ENCODE results near the gene RIC3. TPM values are rescaled to one million over a fixed set of nuclear protein-coding genes. Genes with fewer than 3 reads are reported as not detected.
A peak's percentile ranks its signal among the peaks of the same experiment; 100 is the strongest.

Gene RIC3, protein sequence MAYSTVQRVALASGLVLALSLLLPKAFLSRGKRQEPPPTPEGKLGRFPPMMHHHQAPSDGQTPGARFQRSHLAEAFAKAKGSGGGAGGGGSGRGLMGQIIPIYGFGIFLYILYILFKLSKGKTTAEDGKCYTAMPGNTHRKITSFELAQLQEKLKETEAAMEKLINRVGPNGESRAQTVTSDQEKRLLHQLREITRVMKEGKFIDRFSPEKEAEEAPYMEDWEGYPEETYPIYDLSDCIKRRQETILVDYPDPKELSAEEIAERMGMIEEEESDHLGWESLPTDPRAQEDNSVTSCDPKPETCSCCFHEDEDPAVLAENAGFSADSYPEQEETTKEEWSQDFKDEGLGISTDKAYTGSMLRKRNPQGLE
- 1 to 10 TPM; 2.2 to 7.1 (median 4.1) TPM for total RNA-seq

DNA sequence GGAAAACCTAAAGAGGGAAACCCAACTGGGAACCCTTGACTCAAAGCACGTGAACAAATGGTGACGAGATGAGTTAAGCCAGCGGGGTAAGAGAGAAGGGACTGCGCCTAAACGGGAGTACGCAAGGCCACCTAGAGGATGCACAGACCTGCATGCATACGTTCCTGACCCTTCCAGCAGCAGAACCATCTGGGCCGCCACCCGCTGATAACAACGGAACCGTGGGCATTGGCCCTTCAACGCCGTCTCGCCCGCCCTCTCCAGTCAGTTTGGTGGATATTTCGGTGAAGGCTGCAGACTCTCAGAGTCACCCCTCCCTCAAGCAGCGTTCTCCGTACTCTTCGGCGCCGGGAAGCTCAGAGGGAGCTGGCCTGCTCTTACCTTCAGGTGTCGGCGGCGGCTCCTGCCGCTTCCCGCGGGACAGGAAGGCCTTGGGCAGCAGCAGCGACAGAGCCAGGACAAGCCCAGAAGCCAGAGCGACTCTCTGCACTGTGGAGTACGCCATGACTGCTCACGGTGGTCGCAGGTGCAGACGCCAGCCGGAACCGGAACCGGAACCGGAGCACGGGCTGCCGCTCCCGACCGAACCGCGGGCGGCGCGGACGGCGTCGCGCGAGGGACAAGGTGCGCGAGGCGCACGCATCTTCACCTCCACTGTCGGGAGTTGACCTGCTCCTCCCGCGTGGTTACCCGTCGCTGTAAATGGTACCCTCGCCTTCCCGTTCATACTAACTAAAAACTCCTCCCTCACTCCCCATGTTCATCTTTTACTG lies at the start of gene RIC3:
Gene RIC3, minus strand, starts transcription at position 541 of the 773 bp plus-strand sequence. Its CDS starts 36 bp downstream, at position 505.
- no peak for TF ChIP-seq POLR2A (IDR thresholded peaks at IDR 0.05)
- TF ChIP-seq, protein P1, sequence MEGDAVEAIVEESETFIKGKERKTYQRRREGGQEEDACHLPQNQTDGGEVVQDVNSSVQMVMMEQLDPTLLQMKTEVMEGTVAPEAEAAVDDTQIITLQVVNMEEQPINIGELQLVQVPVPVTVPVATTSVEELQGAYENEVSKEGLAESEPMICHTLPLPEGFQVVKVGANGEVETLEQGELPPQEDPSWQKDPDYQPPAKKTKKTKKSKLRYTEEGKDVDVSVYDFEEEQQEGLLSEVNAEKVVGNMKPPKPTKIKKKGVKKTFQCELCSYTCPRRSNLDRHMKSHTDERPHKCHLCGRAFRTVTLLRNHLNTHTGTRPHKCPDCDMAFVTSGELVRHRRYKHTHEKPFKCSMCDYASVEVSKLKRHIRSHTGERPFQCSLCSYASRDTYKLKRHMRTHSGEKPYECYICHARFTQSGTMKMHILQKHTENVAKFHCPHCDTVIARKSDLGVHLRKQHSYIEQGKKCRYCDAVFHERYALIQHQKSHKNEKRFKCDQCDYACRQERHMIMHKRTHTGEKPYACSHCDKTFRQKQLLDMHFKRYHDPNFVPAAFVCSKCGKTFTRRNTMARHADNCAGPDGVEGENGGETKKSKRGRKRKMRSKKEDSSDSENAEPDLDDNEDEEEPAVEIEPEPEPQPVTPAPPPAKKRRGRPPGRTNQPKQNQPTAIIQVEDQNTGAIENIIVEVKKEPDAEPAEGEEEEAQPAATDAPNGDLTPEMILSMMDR (IDR thresholded peaks at IDR 0.05 in 4 of 5, conservative IDR thresholded peaks at IDR 0.05 in 1 of 5), result no peak
- H3K27ac ChIP-seq, result peak within 1 kb of the TSS; percentile 9 to 64 (median 40)
- no peaks in the 10 kb centered on the region for H3K9me3 ChIP-seq
- ATAC-seq (peak; percentile 76 to 85), DNase-seq (peak in 1 of 2 donors; percentile 20)
- no peaks in the 10 kb centered on the region for H3K36me3 ChIP-seq
- intact Hi-C loops (cut with DNase I; ENCODE audit: low total_unique reads), result no loop called here
- H3K4me3 ChIP-seq, result peak within 1 kb of the TSS; percentile 62 to 79 (median 72)
- H3K4me1 ChIP-seq, result peaks cover 8 to 15% of the 10 kb centered on the region in 2 donors
- H3K27me3 ChIP-seq, result peaks cover 0 to 5% (median 5%) of the 10 kb centered on the region in 3 donors
- in situ Hi-C loops (cut with MboI; ENCODE audit: low sequenced_read_pairs in 4 of 4), result no loop called here

DNA sequence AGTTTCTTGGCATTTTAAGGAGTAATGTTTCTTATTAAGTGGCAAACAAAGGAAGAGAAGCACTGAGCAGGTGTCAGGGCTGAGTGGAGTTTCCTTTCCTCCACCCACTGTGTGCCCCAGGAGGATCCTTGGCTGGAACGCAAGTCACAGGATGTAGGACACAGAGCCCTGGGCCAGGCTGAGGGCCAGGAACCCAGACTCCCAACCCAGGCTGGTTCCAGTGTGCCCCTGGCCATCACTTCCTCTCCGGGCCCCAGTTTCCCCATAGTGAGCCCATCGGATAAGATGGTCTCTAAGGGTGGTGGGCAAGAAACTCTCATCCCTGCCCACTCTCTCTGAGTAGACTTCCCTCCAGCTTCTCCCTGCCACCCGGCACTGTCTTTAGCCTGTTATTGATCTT lies 49.6 kb upstream of the RIC3 start:
- Histone ChIP-seq H3K27me3 (no peaks in the 10 kb centered on the region), H3K27ac (no peak overlapping the region), H3K4me3 (no peak overlapping the region), H3K9me3 (no peaks in the 10 kb centered on the region), H3K36me3 (no peaks in the 10 kb centered on the region), H3K4me1 (no peaks in the 10 kb centered on the region)
- DNase-seq (no peak), ATAC-seq (no peak)
- in situ Hi-C loops (cut with MboI; ENCODE audit: low sequenced_read_pairs in 4 of 4) (no loop called here), intact Hi-C loops (cut with DNase I; ENCODE audit: low total_unique reads) (no loop called here)
- TF ChIP-seq, protein P1 (IDR thresholded peaks at IDR 0.05 in 4 of 5, conservative IDR thresholded peaks at IDR 0.05 in 1 of 5), result no peak
- TF ChIP-seq POLR2A (IDR thresholded peaks at IDR 0.05), result no peak

DNA sequence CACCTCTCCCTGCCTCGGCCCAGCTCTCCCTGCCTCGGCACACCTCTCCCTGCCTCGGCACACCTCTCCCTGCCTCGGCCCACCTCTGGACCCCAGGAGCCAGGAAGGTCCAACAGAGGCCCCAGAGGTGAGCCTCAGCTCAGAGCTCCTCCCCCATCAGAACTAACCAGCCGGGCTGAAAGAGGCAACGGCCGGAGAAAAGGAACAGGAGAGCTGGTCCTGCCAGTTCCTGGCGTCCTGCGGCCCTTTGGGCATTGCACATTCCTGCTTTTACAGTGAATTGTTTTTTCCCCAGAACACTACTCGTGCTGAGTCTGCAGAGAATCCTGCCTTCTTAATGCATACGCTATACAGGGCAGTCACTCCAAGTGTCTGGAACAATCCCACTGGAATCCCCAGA lies 49.1 kb upstream of the RIC3 start:
- no peak for TF ChIP-seq POLR2A (IDR thresholded peaks at IDR 0.05)
- TF ChIP-seq, protein P1 (IDR thresholded peaks at IDR 0.05 in 4 of 5, conservative IDR thresholded peaks at IDR 0.05 in 1 of 5), result no peak
- no peak for DNase-seq
- no peaks in the 10 kb centered on the region for H3K4me1 ChIP-seq
- H3K27me3 ChIP-seq, result no peaks in the 10 kb centered on the region
- ATAC-seq, result no peak
- no peaks in the 10 kb centered on the region for H3K36me3 ChIP-seq
- H3K27ac ChIP-seq, result no peak overlapping the region
- in situ Hi-C loops (cut with MboI; ENCODE audit: low sequenced_read_pairs in 4 of 4) (no loop called here), intact Hi-C loops (cut with DNase I; ENCODE audit: low total_unique reads) (no loop called here)
- H3K9me3 ChIP-seq, result no peaks in the 10 kb centered on the region
- H3K4me3 ChIP-seq, result no peak overlapping the region

DNA sequence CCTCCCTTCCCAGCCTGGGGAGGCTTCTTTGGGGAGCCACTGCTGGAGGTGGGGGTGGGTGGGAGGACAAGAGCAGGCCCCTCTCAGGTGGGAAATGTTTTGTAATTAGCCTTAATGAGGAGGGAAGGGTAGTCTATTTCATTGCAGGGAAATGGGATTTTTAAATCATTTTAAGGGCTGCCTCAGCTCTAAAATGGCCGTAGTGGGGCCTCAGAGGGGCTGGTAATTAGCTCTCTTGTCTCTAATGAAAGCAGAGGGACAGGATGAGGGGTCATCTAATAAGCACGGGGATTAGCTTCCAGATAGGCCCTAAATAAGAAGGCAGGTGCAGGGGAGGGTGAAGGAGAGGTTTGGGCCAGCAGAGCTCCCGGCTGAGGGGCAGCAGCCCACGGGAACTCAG lies 48.3 kb upstream of the RIC3 start:
- intact Hi-C loops (cut with DNase I; ENCODE audit: low total_unique reads), result no loop called here
- H3K27me3 ChIP-seq, result no peaks in the 10 kb centered on the region
- no peak for TF ChIP-seq POLR2A (IDR thresholded peaks at IDR 0.05)
- TF ChIP-seq, protein P1 (IDR thresholded peaks at IDR 0.05 in 4 of 5, conservative IDR thresholded peaks at IDR 0.05 in 1 of 5), result no peak
- no peak for DNase-seq
- no peaks in the 10 kb centered on the region for H3K9me3 ChIP-seq
- H3K36me3 ChIP-seq, result no peaks in the 10 kb centered on the region
- no peak for ATAC-seq
- H3K27ac ChIP-seq, result no peak overlapping the region
- no peak overlapping the region for H3K4me3 ChIP-seq
- no peaks in the 10 kb centered on the region for H3K4me1 ChIP-seq
- in situ Hi-C loops (cut with MboI; ENCODE audit: low sequenced_read_pairs in 4 of 4), result no loop called here

All from gastrocnemius medialis (tissue), 4 donors.